ENCODE results near the gene SCLT1. TPM values are rescaled to one million over a fixed set of nuclear protein-coding genes. Genes with fewer than 3 reads are reported as not detected.

Gene SCLT1
- total RNA-seq, 1 experiment from 2014 or later, result 15.9 TPM

GRCh38 chr4:128930051-128930450, 163.3 kb downstream of the SCLT1 start:
- no peak overlapping the region for H3K27ac ChIP-seq
- no peaks in the 10 kb centered on the region for H3K4me1 ChIP-seq (replicated peaks; ENCODE audit: insufficient read depth)
- no peaks in the 10 kb centered on the region for H3K36me3 ChIP-seq (ENCODE audit: low read depth)
- H3F3A ChIP-seq (ENCODE audit: insufficient read depth, low read depth), result no peaks in the 10 kb centered on the region
- ChIA-PET POLR2A (ENCODE audit: unreplicated experiment) (no interaction called here), CTCF (no interaction called here)
- no peaks in the 10 kb centered on the region for H3K79me2 ChIP-seq (ENCODE audit: low read depth)
- no peak overlapping the region for H2AFZ ChIP-seq
- H3K4me2 ChIP-seq, result no peak overlapping the region
- no peaks in the 10 kb centered on the region for H4K20me1 ChIP-seq (ENCODE audit: insufficient read depth)
- intact Hi-C loops (cut with micrococcal nuclease; ENCODE audit: unreplicated experiment), result no loop called here
- H3K9me3 ChIP-seq (ENCODE audit: insufficient read depth, low read depth), result no peaks in the 10 kb centered on the region
- no TSS peak for BruUV-seq (replicated peaks)
- no peak overlapping the region for H3K4me3 ChIP-seq
- TF ChIP-seq EZH2 (IDR thresholded peaks at IDR 0.05; ENCODE audit: low read depth), result no peak
- TF ChIP-seq, protein P1, sequence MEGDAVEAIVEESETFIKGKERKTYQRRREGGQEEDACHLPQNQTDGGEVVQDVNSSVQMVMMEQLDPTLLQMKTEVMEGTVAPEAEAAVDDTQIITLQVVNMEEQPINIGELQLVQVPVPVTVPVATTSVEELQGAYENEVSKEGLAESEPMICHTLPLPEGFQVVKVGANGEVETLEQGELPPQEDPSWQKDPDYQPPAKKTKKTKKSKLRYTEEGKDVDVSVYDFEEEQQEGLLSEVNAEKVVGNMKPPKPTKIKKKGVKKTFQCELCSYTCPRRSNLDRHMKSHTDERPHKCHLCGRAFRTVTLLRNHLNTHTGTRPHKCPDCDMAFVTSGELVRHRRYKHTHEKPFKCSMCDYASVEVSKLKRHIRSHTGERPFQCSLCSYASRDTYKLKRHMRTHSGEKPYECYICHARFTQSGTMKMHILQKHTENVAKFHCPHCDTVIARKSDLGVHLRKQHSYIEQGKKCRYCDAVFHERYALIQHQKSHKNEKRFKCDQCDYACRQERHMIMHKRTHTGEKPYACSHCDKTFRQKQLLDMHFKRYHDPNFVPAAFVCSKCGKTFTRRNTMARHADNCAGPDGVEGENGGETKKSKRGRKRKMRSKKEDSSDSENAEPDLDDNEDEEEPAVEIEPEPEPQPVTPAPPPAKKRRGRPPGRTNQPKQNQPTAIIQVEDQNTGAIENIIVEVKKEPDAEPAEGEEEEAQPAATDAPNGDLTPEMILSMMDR (conservative IDR thresholded peaks at IDR 0.05), result no peak
- H3K27me3 ChIP-seq (ENCODE audit: insufficient read depth, low read depth), result no peaks in the 10 kb centered on the region
- H3K9me2 ChIP-seq (ENCODE audit: insufficient read depth), result no peaks in the 10 kb centered on the region
- DNase-seq, result no peak

GRCh38 chr4:128924951-128925350, 168.4 kb downstream of the SCLT1 start:
- Histone ChIP-seq H3K27ac (no peak overlapping the region), H3K36me3 (ENCODE audit: low read depth) (no peaks in the 10 kb centered on the region), H4K20me1 (ENCODE audit: insufficient read depth) (no peaks in the 10 kb centered on the region), H3K79me2 (ENCODE audit: low read depth) (no peaks in the 10 kb centered on the region), H3K9me2 (ENCODE audit: insufficient read depth) (no peaks in the 10 kb centered on the region), H2AFZ (no peak overlapping the region), H3K4me3 (no peak overlapping the region), H3K4me1 (replicated peaks; ENCODE audit: insufficient read depth) (no peaks in the 10 kb centered on the region), H3K27me3 (ENCODE audit: insufficient read depth, low read depth) (no peaks in the 10 kb centered on the region), H3K4me2 (no peak overlapping the region), H3F3A (ENCODE audit: insufficient read depth, low read depth) (no peaks in the 10 kb centered on the region), H3K9me3 (ENCODE audit: insufficient read depth, low read depth) (no peaks in the 10 kb centered on the region)
- BruUV-seq (replicated peaks), result no TSS peak
- intact Hi-C loops (cut with micrococcal nuclease; ENCODE audit: unreplicated experiment), result no loop called here
- POLR2A ChIA-PET (ENCODE audit: unreplicated experiment), result no interaction called here
- CTCF ChIA-PET, result no interaction called here
- DNase-seq, result no peak
- TF ChIP-seq EZH2 (IDR thresholded peaks at IDR 0.05; ENCODE audit: low read depth), result no peak
- TF ChIP-seq, protein P1 (conservative IDR thresholded peaks at IDR 0.05), result no peak

DNA sequence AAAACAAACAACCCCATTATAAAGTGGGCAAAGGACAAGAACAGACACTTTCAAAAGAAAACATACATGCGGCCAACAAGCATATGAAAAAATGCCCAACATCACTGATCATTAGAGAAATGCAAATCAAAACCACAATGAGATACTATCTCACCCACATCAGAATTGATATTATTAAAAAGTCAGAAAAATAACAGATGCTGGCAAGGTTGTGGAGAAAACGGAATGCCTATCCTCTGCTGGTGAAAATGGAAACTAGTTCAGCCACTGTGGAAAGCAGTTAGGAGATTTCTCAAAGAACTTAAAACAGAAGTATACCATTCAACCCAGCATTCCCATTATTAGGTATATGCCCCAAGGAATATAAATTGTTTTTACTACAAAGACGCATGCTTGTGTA, 171.4 kb downstream of the SCLT1 start:
- no TSS peak for BruUV-seq (replicated peaks)
- H3K4me3 ChIP-seq, result no peak overlapping the region
- no peaks in the 10 kb centered on the region for H3K9me3 ChIP-seq (ENCODE audit: insufficient read depth, low read depth)
- intact Hi-C loops (cut with micrococcal nuclease; ENCODE audit: unreplicated experiment), result no loop called here
- H3K9me2 ChIP-seq (ENCODE audit: insufficient read depth), result no peaks in the 10 kb centered on the region
- no peak overlapping the region for H3K27ac ChIP-seq
- no peak for DNase-seq
- TF ChIP-seq, protein P1 (conservative IDR thresholded peaks at IDR 0.05), result no peak
- no peak for TF ChIP-seq EZH2 (IDR thresholded peaks at IDR 0.05; ENCODE audit: low read depth)
- no peaks in the 10 kb centered on the region for H3K27me3 ChIP-seq (ENCODE audit: insufficient read depth, low read depth)
- no peak overlapping the region for H2AFZ ChIP-seq
- no peaks in the 10 kb centered on the region for H3K4me1 ChIP-seq (replicated peaks; ENCODE audit: insufficient read depth)
- H3K4me2 ChIP-seq, result no peak overlapping the region
- ChIA-PET CTCF (no interaction called here), POLR2A (ENCODE audit: unreplicated experiment) (no interaction called here)
- no peaks in the 10 kb centered on the region for H3F3A ChIP-seq (ENCODE audit: insufficient read depth, low read depth)
- no peaks in the 10 kb centered on the region for H4K20me1 ChIP-seq (ENCODE audit: insufficient read depth)
- H3K36me3 ChIP-seq (ENCODE audit: low read depth), result no peaks in the 10 kb centered on the region
- no peaks in the 10 kb centered on the region for H3K79me2 ChIP-seq (ENCODE audit: low read depth)

Data from PC-9 (cell line).